HepG2 (cell line): ENCODE measurements around the gene PLK5. TPM values are rescaled to one million over a fixed set of nuclear protein-coding genes. Genes with fewer than 3 reads are reported as not detected.
A peak's percentile ranks its signal among the peaks of the same experiment; 100 is the strongest.

Source experiments
- CHCHD3 ChIP-seq: sonication (generic); formaldehyde crosslinking; IDR thresholded peaks from 2 replicates; pipeline ENCODE4 v1.8.0; 2022; ENCODE audit warnings: mild to moderate bottlenecking, missing genetic modification reagents, moderate library complexity
- HMG20A ChIP-seq: IDR thresholded peaks from 2 replicates; pipeline ENCODE4 v1.6.1; 2016; ENCODE audit warnings: borderline replicate concordance
- KLF9 ChIP-seq: IDR thresholded peaks from 2 replicates; pipeline ENCODE4 v1.6.1; 2016; ENCODE audit warnings: low read depth
- MAZ ChIP-seq, 2 experiments: sonication (generic) in 1 of 2; formaldehyde crosslinking in 1 of 2; IDR thresholded peaks; 2 replicates each; pipeline versions ENCODE4 v1.5.0 to v1.6.1; 2012 to 2020; ENCODE audit warnings: low read depth in 2 of 2, mild to moderate bottlenecking in 2 of 2, borderline replicate concordance in 1 of 2, improper control_type of control experiment in 1 of 2, low read length in 1 of 2, missing genetic modification reagents in 1 of 2, moderate library complexity in 1 of 2
- MED13 ChIP-seq: sonication (generic); formaldehyde crosslinking; IDR thresholded peaks from 2 replicates; pipeline ENCODE4 v1.5.0; 2020; ENCODE audit warnings: missing genetic modification reagents
- MIXL1 ChIP-seq: IDR thresholded peaks from 2 replicates; pipeline ENCODE4 v1.6.1; 2016
- NCOA5 ChIP-seq: sonication (generic); formaldehyde crosslinking; IDR thresholded peaks from 2 replicates; pipeline ENCODE4 v1.4.0; 2020; ENCODE audit warnings: missing genetic modification reagents
- NR2F1 ChIP-seq, 2 experiments: fragments of 450-650 bp in 1 of 2; formaldehyde crosslinking in 1 of 2; IDR thresholded peaks; 2 replicates each; pipeline versions ENCODE4 v1.5.0 to v1.6.1; 2016 to 2020; ENCODE audit warnings: mild to moderate bottlenecking in 1 of 2, missing compliant biosample characterization in 1 of 2, missing genetic modification reagents in 1 of 2, moderate library complexity in 1 of 2
- PRMT3 ChIP-seq: sonication (generic); formaldehyde crosslinking; IDR thresholded peaks from 2 replicates; pipeline ENCODE4 v1.8.1; 2022; ENCODE audit warnings: low read depth, mild to moderate bottlenecking, moderate library complexity, missing genetic modification reagents, borderline replicate concordance
- SAFB2 ChIP-seq: sonication (generic); formaldehyde crosslinking; IDR thresholded peaks from 2 replicates; pipeline ENCODE4 v1.5.1; 2020; ENCODE audit warnings: missing genetic modification reagents, low read depth, mild to moderate bottlenecking, borderline replicate concordance
- SYNCRIP ChIP-seq: fragments of 200-400 bp; formaldehyde crosslinking; IDR thresholded peaks from 2 replicates; pipeline ENCODE4 v1.6.1; 2018; ENCODE audit warnings: mild to moderate bottlenecking, low read depth, low read length; ENCODE audit not compliant: insufficient read depth
- TAF15 ChIP-seq: fragments of 200-400 bp; formaldehyde crosslinking; IDR thresholded peaks from one replicate; pipeline ENCODE4 v1.6.1; 2018; ENCODE audit warnings: mild to moderate bottlenecking, low read depth, low read length; ENCODE audit not compliant: poor library complexity, severe bottlenecking
- YEATS2 ChIP-seq: sonication (generic); formaldehyde crosslinking; IDR thresholded peaks from 2 replicates; pipeline ENCODE4 v1.4.0; 2020; ENCODE audit warnings: missing genetic modification reagents, borderline replicate concordance
- ZNF605 ChIP-seq: sonication (generic); formaldehyde crosslinking; IDR thresholded peaks from 2 replicates; pipeline ENCODE4 v1.8.0; 2022; ENCODE audit warnings: mild to moderate bottlenecking, missing genetic modification reagents
- ZNF749 ChIP-seq: sonication (generic); formaldehyde crosslinking; IDR thresholded peaks from 2 replicates; pipeline ENCODE4 v1.8.0; 2022; ENCODE audit warnings: mild to moderate bottlenecking, missing genetic modification reagents, moderate library complexity, borderline replicate concordance
- polyA plus RNA-seq, 8 experiments: library from polyadenylated mRNA; depleted of rRNA in 3 of 8; stranded (reverse) in 7 of 8; unstranded in 1 of 8; fragments of >200 nt; fragmentation: Illumina TruSeq in 4 of 8; extraction: Trizol in 4 of 8; gene quantifications; 2 replicates each; pipeline versions ENCODE4 v1.2.1 to v1.2.3, GENCODE V29; 2011 to 2016; ENCODE audit warnings: low read depth in 4 of 8, missing spikeins in 1 of 8, mixed read lengths in 1 of 8; ENCODE audit not compliant: insufficient read depth in 1 of 8
- total RNA-seq, 5 experiments: library from RNA; depleted of rRNA; stranded (reverse); fragments of >200 nt; fragmentation: Illumina TruSeq; extraction: Trizol; gene quantifications; 2 replicates each; pipeline ENCODE4 v1.2.3, GENCODE V29; 2016; ENCODE audit warnings: low read depth in 1 of 5
- TF ChIP-seq, protein P1 (sequence below): sonication (generic); formaldehyde crosslinking; conservative IDR thresholded peaks from 2 replicates; pipeline ENCODE4 v1.4.0; 2020; ENCODE audit warnings: mild to moderate bottlenecking, missing genetic modification reagents, moderate library complexity
- TF ChIP-seq, protein P2 (sequence below): sonication (generic); formaldehyde crosslinking; conservative IDR thresholded peaks from 2 replicates; pipeline ENCODE4 v1.4.0; 2020; ENCODE audit warnings: missing genetic modification reagents
- TF ChIP-seq, protein P3 (sequence below): sonication (generic); formaldehyde crosslinking; IDR thresholded peaks from 2 replicates; pipeline ENCODE4 v1.8.0; 2022; ENCODE audit warnings: mild to moderate bottlenecking, missing genetic modification reagents, borderline replicate concordance

PLK5 gene
- total and polyA plus RNA-seq, 2 of the 13 experiments (the other 11 are each of a cell fraction or from before 2014, with no cell fraction given), result not detected

DNA sequence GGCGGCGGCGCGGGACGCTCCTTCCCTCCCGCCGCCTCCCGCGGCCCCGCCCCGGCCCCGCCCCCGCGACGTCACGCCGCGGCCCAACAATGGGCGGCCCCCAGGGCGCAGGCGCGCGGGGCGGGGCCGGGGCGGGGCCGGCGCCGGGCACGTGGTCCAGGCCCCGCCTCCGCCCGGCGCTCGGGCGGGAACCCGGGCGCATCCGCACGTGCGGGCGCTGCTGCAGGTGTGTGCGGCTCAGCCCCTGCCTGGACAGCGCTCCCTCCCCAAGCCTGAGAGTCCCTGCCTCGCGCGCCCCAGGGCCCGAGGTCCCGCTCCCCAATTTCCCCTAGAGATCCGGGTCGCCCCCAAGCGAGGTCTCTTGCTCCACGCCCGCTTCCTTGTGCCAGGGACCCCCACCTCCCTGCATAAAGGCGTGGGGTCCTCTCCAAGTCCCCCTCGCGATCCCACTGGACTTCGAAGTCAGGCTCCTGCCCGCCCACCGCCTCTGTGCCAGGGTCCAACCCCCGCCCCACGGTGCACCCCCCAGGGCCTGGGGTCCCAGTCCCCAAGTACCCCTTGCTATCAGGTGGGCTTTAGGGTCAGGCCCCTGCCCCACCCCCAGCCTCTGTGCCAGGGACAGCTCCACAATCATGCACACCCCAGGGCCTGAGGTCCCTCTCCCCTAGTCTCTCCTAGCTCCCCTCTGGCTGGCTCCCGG, 44.6 kb downstream of the PLK5 start, which contains the start of gene MEX3D (continued):
- TF ChIP-seq, protein P1, sequence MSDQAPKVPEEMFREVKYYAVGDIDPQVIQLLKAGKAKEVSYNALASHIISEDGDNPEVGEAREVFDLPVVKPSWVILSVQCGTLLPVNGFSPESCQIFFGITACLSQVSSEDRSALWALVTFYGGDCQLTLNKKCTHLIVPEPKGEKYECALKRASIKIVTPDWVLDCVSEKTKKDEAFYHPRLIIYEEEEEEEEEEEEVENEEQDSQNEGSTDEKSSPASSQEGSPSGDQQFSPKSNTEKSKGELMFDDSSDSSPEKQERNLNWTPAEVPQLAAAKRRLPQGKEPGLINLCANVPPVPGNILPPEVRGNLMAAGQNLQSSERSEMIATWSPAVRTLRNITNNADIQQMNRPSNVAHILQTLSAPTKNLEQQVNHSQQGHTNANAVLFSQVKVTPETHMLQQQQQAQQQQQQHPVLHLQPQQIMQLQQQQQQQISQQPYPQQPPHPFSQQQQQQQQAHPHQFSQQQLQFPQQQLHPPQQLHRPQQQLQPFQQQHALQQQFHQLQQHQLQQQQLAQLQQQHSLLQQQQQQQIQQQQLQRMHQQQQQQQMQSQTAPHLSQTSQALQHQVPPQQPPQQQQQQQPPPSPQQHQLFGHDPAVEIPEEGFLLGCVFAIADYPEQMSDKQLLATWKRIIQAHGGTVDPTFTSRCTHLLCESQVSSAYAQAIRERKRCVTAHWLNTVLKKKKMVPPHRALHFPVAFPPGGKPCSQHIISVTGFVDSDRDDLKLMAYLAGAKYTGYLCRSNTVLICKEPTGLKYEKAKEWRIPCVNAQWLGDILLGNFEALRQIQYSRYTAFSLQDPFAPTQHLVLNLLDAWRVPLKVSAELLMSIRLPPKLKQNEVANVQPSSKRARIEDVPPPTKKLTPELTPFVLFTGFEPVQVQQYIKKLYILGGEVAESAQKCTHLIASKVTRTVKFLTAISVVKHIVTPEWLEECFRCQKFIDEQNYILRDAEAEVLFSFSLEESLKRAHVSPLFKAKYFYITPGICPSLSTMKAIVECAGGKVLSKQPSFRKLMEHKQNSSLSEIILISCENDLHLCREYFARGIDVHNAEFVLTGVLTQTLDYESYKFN (CRISPR knock-in tag), result 0 out of 2 replicates have a peak, but pooled peaks have one; percentile 19
- TF ChIP-seq KLF9 (CRISPR knock-in tag) (no peak), ZNF605 (CRISPR knock-in tag) (peak; percentile 61; the same call in 1 of the 2 replicates), MAZ (IDR thresholded peaks at IDR 0.05; ENCODE audit: borderline replicate concordance, low read depth, low read length) (no peak), MAZ (CRISPR knock-in tag; IDR thresholded peaks at IDR 0.05; ENCODE audit: low read depth) (peak; percentile 85), TAF15 (no peak), SAFB2 (no peak), HMG20A (CRISPR knock-in tag) (no peak), PRMT3 (peak; percentile 93), ZNF749 (CRISPR knock-in tag) (peak; percentile 84; the same call in 1 of the 2 replicates), NCOA5 (no peak), MIXL1 (no peak), CHCHD3 (CRISPR knock-in tag) (no peak; the same call in 1 of the 2 replicates), SYNCRIP (no peak), NR2F1 (CRISPR knock-in tag; IDR thresholded peaks at IDR 0.05) (no peak), MED13 (0 out of 2 replicates have a peak, but pooled peaks have one; percentile 62), YEATS2 (no peak)
- TF ChIP-seq, protein P2, sequence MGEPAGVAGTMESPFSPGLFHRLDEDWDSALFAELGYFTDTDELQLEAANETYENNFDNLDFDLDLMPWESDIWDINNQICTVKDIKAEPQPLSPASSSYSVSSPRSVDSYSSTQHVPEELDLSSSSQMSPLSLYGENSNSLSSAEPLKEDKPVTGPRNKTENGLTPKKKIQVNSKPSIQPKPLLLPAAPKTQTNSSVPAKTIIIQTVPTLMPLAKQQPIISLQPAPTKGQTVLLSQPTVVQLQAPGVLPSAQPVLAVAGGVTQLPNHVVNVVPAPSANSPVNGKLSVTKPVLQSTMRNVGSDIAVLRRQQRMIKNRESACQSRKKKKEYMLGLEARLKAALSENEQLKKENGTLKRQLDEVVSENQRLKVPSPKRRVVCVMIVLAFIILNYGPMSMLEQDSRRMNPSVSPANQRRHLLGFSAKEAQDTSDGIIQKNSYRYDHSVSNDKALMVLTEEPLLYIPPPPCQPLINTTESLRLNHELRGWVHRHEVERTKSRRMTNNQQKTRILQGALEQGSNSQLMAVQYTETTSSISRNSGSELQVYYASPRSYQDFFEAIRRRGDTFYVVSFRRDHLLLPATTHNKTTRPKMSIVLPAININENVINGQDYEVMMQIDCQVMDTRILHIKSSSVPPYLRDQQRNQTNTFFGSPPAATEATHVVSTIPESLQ, result no peak
- TF ChIP-seq, protein P3, sequence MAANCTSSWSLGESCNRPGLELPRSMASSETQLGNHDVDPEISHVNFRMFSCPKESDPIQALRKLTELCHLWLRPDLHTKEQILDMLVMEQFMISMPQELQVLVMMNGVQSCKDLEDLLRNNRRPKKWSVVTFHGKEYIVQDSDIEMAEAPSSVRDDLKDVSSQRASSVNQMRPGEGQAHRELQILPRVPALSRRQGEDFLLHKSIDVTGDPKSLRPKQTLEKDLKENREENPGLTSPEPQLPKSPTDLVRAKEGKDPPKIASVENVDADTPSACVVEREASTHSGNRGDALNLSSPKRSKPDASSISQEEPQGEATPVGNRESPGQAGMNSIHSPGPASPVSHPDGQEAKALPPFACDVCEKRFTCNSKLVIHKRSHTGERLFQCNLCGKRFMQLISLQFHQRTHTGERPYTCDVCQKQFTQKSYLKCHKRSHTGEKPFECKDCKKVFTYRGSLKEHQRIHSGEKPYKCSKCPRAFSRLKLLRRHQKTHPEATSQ, result no peak
